Mesothelial cell of epicardium (in vitro differentiated cells): ENCODE results near the gene CBR4. TPM values are rescaled to one million over a fixed set of nuclear protein-coding genes. Genes with fewer than 3 reads are reported as not detected.
"Not testable (repeated sequence)": the region's sequence is repeated elsewhere in the genome, so short reads cannot be mapped to it uniquely, and the experiment has no call there.

Experiments used
- DNase-seq, 2 experiments: peaks; one replicate each; pipeline ENCODE4 v3.0.0; 2021; ENCODE audit warnings: low spot score in 2 of 2; ENCODE audit not compliant: unreplicated experiment in 2 of 2
- H3K27ac Mint-ChIP-seq: 2 replicates; pipeline ENCODE4 v1.8.0; 2021; ENCODE audit warnings: mixed read lengths
- H3K27me3 Mint-ChIP-seq: 2 replicates; pipeline ENCODE4 v1.8.0; 2021; ENCODE audit warnings: low read depth, mixed read lengths
- H3K36me3 Mint-ChIP-seq: 2 replicates; pipeline ENCODE4 v1.8.0; 2021; ENCODE audit warnings: mixed read lengths
- H3K4me1 Mint-ChIP-seq: 2 replicates; pipeline ENCODE4 v1.8.0; 2021; ENCODE audit warnings: mixed read lengths
- H3K4me3 Mint-ChIP-seq: 2 replicates; pipeline ENCODE4 v1.8.0; 2021; ENCODE audit warnings: mild to moderate bottlenecking, moderate library complexity, mixed read lengths
- H3K9me3 Mint-ChIP-seq: 2 replicates; pipeline ENCODE4 v1.8.0; 2021; ENCODE audit warnings: mixed read lengths
- CTCF ChIP-seq: fragments of 200-600 bp; sonication (generic); IDR thresholded peaks from one replicate; pipeline ENCODE4 v1.5.0; 2021; ENCODE audit warnings: antibody characterized with exemption; ENCODE audit not compliant: unreplicated experiment
- total RNA-seq: library from RNA; stranded (reverse); gene quantifications from 3 replicates; pipeline ENCODE4 v1.2.1, GENCODE V29; 2021

CBR4 gene
- total RNA-seq, 1 donor from 2014 or later: 44.9 TPM

- DNase-seq: no peak
- H3K4me3 Mint-ChIP-seq: no peak overlapping the region
- H3K9me3 Mint-ChIP-seq: no peaks in the 10 kb centered on the region
- peaks cover 34% of the 10 kb centered on the region for H3K4me1 Mint-ChIP-seq
- H3K27me3 Mint-ChIP-seq: no peaks in the 10 kb centered on the region
- no peaks in the 10 kb centered on the region for H3K36me3 Mint-ChIP-seq
- peak overlapping the region; percentile 71 for H3K27ac Mint-ChIP-seq
- TF ChIP-seq CTCF: no peak
Measured at GRCh38 chr4:169037506-169037905, 27.5 kb upstream of the CBR4 start.

- not testable (repeated sequence) for H3K27me3 Mint-ChIP-seq, H3K9me3 Mint-ChIP-seq, H3K4me3 Mint-ChIP-seq, H3K36me3 Mint-ChIP-seq, DNase-seq
- Mint-ChIP-seq H3K27ac (peak overlapping the region; percentile 71), H3K4me1 (peaks cover 39% of the 10 kb centered on the region)
Measured at GRCh38 chr4:169035871-169036620, 26.0 kb upstream of the CBR4 start.

- Mint-ChIP-seq H3K27ac (no peak overlapping the region), H3K9me3 (no peaks in the 10 kb centered on the region)
- no peak for TF ChIP-seq CTCF
Measured at GRCh38 chr4:169033660-169034059, 23.6 kb upstream of the CBR4 start.

GRCh38 chr4:169032883-169033645 lies 23.0 kb upstream of the CBR4 start:
- no peaks in the 10 kb centered on the region for H3K27me3 Mint-ChIP-seq
- H3K36me3 Mint-ChIP-seq: no peaks in the 10 kb centered on the region
- H3K9me3 Mint-ChIP-seq: peaks cover under 1% of the 10 kb centered on the region
- no peak for TF ChIP-seq CTCF
- no peak overlapping the region for H3K4me3 Mint-ChIP-seq
- no peak overlapping the region for H3K27ac Mint-ChIP-seq
- H3K4me1 Mint-ChIP-seq: peaks cover 43% of the 10 kb centered on the region
- DNase-seq: no peak

More at GRCh38 chr4:169033660-169034059, 23.6 kb upstream of the CBR4 start:
- DNase-seq: no peak
- no peaks in the 10 kb centered on the region for H3K27me3 Mint-ChIP-seq
- H3K36me3 Mint-ChIP-seq: no peaks in the 10 kb centered on the region
- no peak overlapping the region for H3K4me3 Mint-ChIP-seq
- peaks cover 46% of the 10 kb centered on the region for H3K4me1 Mint-ChIP-seq

GRCh38 chr4:169032194-169032593 lies 22.1 kb upstream of the CBR4 start:
- H3K27ac Mint-ChIP-seq: peak overlapping the region; percentile 17
- H3K4me3 Mint-ChIP-seq: no peak overlapping the region
- H3K4me1 Mint-ChIP-seq: peaks cover 37% of the 10 kb centered on the region
- H3K36me3 Mint-ChIP-seq: no peaks in the 10 kb centered on the region
- no peak for DNase-seq
- no peak for TF ChIP-seq CTCF
- H3K27me3 Mint-ChIP-seq: no peaks in the 10 kb centered on the region
- peaks cover 8% of the 10 kb centered on the region for H3K9me3 Mint-ChIP-seq

GRCh38 chr4:169031392-169031791 lies 21.3 kb upstream of the CBR4 start:
- Mint-ChIP-seq H3K4me3 (peak overlapping the region; percentile 16), H3K27me3 (no peaks in the 10 kb centered on the region), H3K36me3 (no peaks in the 10 kb centered on the region), H3K9me3 (peaks cover 8% of the 10 kb centered on the region), H3K4me1 (peaks cover 29% of the 10 kb centered on the region), H3K27ac (peak overlapping the region; percentile 20)
- DNase-seq: no peak
- no peak for TF ChIP-seq CTCF
